Cardiac muscle cell (in vitro differentiated cells and primary cell): ENCODE results near the gene SLC24A1. TPM values are rescaled to one million over a fixed set of nuclear protein-coding genes. Genes with fewer than 3 reads are reported as not detected.

ENCODE experiments used
- DNase-seq, 2 donors: peaks; one replicate each; pipeline versions ENCODE4 v3.0.0 to v3.0.0-alpha.2; 2010 to 2017; ENCODE audit warnings: low read depth in 1 of 2, low spot score in 1 of 2
- H3K27ac ChIP-seq: fragments of 200-600 bp; sonication (generic); 2 replicates; pipeline ENCODE4 v1.5.1; 2016
- H3K27me3 ChIP-seq: fragments of 200-600 bp; sonication (generic); 2 replicates; pipeline ENCODE4 v1.6.0; 2016; ENCODE audit warnings: control low read depth
- H3K36me3 ChIP-seq: fragments of 200-600 bp; sonication (generic); 2 replicates; pipeline ENCODE4 v1.5.1; 2016; ENCODE audit warnings: control low read depth
- H3K4me1 ChIP-seq: fragments of 200-600 bp; sonication (generic); 2 replicates; pipeline ENCODE4 v1.8.1; 2017; ENCODE audit warnings: low read depth, mild to moderate bottlenecking, mixed run types
- H3K4me3 ChIP-seq: fragments of 200-600 bp; sonication (generic); 2 replicates; pipeline ENCODE4 v1.5.1; 2016; ENCODE audit warnings: mild to moderate bottlenecking
- H3K9me3 ChIP-seq: fragments of 200-600 bp; sonication (generic); 2 replicates; pipeline ENCODE4 v1.5.1; 2017; ENCODE audit warnings: low read depth, mild to moderate bottlenecking, control low read depth
- polyA plus RNA-seq: library from polyadenylated mRNA; unstranded; fragments of >200 nt; fragmentation: Nextera tagmentation; extraction: Ambion mirVana; gene quantifications from 2 replicates; pipeline ENCODE4 v1.2.1, GENCODE V29; 2016
- total RNA-seq: library from RNA; depleted of rRNA; stranded (reverse); fragments of >200 nt; gene quantifications from 2 replicates; pipeline ENCODE4 v1.2.3, GENCODE V29; 2016
- TF ChIP-seq, protein P1 (sequence below): IDR thresholded peaks from 2 replicates; pipeline ENCODE4 v1.5.1; 2012; ENCODE audit warnings: low read depth, mild to moderate bottlenecking, low read length

SLC24A1 gene
- total and polyA plus RNA-seq, 2 experiments from 2014 or later: 1.1 to 5.2 TPM

DNA sequence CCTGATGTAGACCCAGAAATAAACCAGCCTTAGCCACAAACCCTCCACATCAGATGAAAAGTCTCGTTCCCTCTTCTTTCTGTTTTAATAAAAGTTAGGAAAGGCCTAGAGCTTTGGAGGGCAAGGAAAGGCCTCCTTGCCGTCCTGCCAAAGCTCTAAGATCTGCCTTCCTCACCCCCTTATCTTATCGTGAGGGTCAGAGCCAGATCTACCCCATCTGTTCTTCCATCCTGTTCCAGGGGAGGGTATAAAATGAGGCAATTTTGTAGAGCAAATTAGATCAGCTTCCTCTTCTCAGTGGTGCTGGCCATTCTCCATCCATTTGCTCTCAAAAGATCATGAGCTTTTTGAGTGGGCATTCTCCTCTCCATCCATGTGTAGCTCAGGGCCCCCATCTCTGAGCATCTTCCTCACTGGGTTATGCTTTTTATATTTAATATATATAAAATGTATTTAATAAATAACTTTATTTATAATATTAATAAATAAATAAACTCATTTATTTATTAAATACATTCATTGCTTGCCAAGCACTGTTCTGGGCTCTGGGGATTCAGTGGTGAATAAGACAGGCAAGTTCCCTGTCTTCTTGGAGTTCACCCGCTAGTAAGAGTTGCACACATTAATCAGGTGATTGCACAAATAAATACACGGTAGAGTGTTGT lies 2.0 kb upstream of the SLC24A1 start:
- peak in 1 of 2 donors; percentile 62 for DNase-seq

DNA sequence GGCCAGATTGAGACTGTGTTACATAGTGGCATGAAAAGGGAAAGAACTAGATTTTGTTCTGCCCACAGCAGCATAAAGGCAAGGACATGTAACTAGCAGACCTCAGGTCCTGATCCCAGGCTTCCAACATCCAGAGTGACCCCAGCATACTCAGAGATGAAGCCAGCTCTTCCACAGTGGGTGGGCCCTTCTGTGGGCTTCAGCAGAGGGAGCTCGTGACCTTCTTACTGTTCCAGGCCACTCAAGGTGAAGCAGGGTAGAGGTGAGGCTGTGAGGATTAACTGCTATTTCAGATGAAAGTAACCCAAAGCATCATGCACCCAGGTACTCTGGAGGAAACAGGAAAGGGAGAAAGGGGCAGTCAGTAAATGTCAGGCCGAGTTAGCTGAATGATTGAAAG lies 905 bp upstream of the SLC24A1 start:
- no peak for DNase-seq
- Histone ChIP-seq H3K4me3 (no peak overlapping the region), H3K27me3 (no peaks in the 10 kb centered on the region), H3K27ac (no peak overlapping the region), H3K9me3 (no peaks in the 10 kb centered on the region), H3K4me1 (no peaks in the 10 kb centered on the region), H3K36me3 (no peaks in the 10 kb centered on the region)
- TF ChIP-seq, protein P1, sequence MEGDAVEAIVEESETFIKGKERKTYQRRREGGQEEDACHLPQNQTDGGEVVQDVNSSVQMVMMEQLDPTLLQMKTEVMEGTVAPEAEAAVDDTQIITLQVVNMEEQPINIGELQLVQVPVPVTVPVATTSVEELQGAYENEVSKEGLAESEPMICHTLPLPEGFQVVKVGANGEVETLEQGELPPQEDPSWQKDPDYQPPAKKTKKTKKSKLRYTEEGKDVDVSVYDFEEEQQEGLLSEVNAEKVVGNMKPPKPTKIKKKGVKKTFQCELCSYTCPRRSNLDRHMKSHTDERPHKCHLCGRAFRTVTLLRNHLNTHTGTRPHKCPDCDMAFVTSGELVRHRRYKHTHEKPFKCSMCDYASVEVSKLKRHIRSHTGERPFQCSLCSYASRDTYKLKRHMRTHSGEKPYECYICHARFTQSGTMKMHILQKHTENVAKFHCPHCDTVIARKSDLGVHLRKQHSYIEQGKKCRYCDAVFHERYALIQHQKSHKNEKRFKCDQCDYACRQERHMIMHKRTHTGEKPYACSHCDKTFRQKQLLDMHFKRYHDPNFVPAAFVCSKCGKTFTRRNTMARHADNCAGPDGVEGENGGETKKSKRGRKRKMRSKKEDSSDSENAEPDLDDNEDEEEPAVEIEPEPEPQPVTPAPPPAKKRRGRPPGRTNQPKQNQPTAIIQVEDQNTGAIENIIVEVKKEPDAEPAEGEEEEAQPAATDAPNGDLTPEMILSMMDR: no peak

More for the DNA sequence above, 2.0 kb upstream of the SLC24A1 start:
- Histone ChIP-seq H3K27me3 (no peaks in the 10 kb centered on the region), H3K27ac (no peak overlapping the region), H3K4me3 (no peak overlapping the region), H3K4me1 (no peaks in the 10 kb centered on the region), H3K36me3 (no peaks in the 10 kb centered on the region), H3K9me3 (no peaks in the 10 kb centered on the region)
- TF ChIP-seq, protein P1: no peak

DNA sequence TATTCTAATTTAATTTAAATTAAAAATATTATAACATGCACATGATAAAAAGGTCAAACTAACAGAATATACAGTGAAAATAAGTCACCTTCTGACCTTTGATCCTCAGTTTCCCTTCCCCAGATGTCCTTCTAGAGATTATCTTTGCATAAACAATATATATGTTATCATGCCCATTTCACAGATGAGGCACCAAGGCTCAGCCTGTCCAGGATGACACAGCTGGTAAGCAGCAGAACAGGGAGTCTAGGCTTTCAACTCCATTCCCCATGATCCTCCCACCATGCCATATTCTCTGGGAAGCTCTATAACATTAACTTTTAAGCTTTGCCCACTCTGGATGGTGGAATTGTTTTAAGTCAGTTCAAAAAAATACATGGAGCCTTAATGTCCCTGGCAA lies 1.4 kb downstream of the SLC24A1 start:
- Histone ChIP-seq H3K9me3 (no peaks in the 10 kb centered on the region), H3K27ac (no peak overlapping the region), H3K4me3 (no peak overlapping the region), H3K36me3 (no peaks in the 10 kb centered on the region), H3K27me3 (no peaks in the 10 kb centered on the region), H3K4me1 (no peaks in the 10 kb centered on the region)
- no peak for DNase-seq
- TF ChIP-seq, protein P1: no peak

DNA sequence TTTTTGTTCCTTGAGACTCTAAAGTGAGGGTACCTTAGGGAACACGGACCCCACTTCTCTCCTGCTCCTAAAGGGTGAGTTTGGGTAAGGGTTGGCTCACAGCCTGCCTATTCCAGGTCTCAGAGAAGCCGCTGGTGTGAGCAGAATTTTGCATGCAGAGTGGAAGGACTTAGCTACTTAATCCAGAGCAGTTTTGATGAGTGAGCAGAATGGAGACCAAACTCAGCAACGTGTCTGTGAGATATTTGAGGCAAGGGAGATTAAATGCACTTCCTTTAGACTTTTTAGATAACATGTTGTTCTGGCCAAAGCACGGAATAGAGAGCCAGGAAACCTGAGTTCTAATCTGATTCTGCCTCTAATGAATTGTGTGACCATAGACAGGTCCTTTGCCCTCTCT lies 5.1 kb downstream of the SLC24A1 start:
- no peak for DNase-seq
- no peaks in the 10 kb centered on the region for H3K9me3 ChIP-seq
- TF ChIP-seq, protein P1: no peak
- no peaks in the 10 kb centered on the region for H3K27me3 ChIP-seq
- no peaks in the 10 kb centered on the region for H3K4me1 ChIP-seq
- no peak overlapping the region for H3K4me3 ChIP-seq
- H3K36me3 ChIP-seq: no peaks in the 10 kb centered on the region
- no peak overlapping the region for H3K27ac ChIP-seq

DNA sequence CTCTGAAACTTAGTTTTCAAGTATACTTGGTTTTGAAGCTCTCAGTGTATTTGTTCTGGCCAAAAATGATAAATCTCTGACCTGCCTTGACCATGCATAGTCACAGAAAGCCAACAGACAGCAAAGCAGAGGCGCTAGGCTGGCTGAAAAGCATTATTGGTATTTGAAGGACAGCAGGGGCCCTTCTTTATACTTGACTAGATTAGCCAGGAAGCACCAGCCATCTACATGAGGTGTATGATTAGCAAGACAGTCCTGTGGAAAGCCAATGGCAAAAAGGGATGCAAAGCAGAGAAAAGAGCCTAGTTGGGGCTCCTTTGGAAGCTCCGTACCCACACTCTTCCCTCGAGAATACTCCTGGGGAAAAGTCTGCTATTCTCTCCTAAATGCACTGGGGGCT lies 7.8 kb downstream of the SLC24A1 start:
- H3K4me3 ChIP-seq: no peak overlapping the region
- DNase-seq: no peak
- TF ChIP-seq, protein P1: no peak
- no peak overlapping the region for H3K27ac ChIP-seq
- H3K36me3 ChIP-seq: no peaks in the 10 kb centered on the region
- H3K27me3 ChIP-seq: no peaks in the 10 kb centered on the region
- H3K4me1 ChIP-seq: peaks cover 12% of the 10 kb centered on the region
- no peaks in the 10 kb centered on the region for H3K9me3 ChIP-seq
